ENCODE results near the gene ACTL9. TPM values are rescaled to one million over a fixed set of nuclear protein-coding genes. Genes with fewer than 3 reads are reported as not detected.

ACTL9 gene, protein sequence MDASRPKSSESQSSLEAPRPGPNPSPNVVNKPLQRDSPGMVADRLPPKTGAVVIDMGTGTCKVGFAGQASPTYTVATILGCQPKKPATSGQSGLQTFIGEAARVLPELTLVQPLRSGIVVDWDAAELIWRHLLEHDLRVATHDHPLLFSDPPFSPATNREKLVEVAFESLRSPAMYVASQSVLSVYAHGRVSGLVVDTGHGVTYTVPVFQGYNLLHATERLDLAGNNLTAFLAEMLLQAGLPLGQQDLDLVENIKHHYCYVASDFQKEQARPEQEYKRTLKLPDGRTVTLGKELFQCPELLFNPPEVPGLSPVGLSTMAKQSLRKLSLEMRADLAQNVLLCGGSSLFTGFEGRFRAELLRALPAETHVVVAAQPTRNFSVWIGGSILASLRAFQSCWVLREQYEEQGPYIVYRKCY
- not detected in 2 replicates for total RNA-seq (2013; cell fraction: nucleolus; rRNA removed)
- total RNA-seq (2014; rRNA removed) (not detected in 2 replicates), total RNA-seq (2014; rRNA removed; fragmentation: Illumina TruSeq; extraction: Trizol) (not detected in 2 replicates), total RNA-seq (2021) (not detected in 2 replicates), polyA plus RNA-seq (2011; rRNA removed) (not detected in 2 replicates), polyA plus RNA-seq (2014; fragmentation: Illumina TruSeq; extraction: Trizol) (not detected in 2 replicates), polyA plus RNA-seq (2014; fragmentation: Nextera tagmentation; extraction: Ambion mirVana) (not detected), polyA plus RNA-seq (2014; rRNA removed) (not detected in 2 replicates), polyA plus RNA-seq (2016; fragmentation: Nextera tagmentation; extraction: Ambion mirVana) (not detected), polyA minus RNA-seq (2011; rRNA and poly(A)+ RNA removed) (not detected in 2 replicates), Bru-seq, nascent RNA (not detected), BruChase-seq, experiment 1, labeled RNA remaining after a 6-hour chase (not detected), BruChase-seq, experiment 2, labeled RNA remaining after a 2-hour chase (not detected)
- not detected for polyA plus RNA-seq (2011; ENCODE audit: low read depth)
- polyA plus RNA-seq (2011; cell fraction: cytosol; rRNA removed) = not detected in 2 replicates
- not detected in 2 replicates for polyA plus RNA-seq (2011; cell fraction: nucleus; rRNA removed)
- polyA plus RNA-seq (2012) = not detected in 2 replicates
- not detected in 2 replicates for polyA minus RNA-seq (2011; cell fraction: cytosol; rRNA and poly(A)+ RNA removed)
- not detected in 2 replicates for polyA minus RNA-seq (2011; cell fraction: nucleus; rRNA and poly(A)+ RNA removed)
- long read RNA-seq, experiment 1 = 0 reads
- long read RNA-seq, experiment 2 = 0 reads

GRCh38 chr19:8698433-8699063, at the start of gene ACTL9:
ACTL9 (minus strand) TSS chr19:8698795; CDS start chr19:8698701, 94 bp downstream.
- ChIA-PET RAD21 (ENCODE audit: unreplicated experiment) (no interaction called here), POLR2A (no interaction called here), CTCF (no interaction called here), SMC1A (ENCODE audit: uncharacterized antibody, unreplicated experiment) (no interaction called here)
- Histone ChIP-seq H4K20me1 (ENCODE audit: control insufficient read depth, insufficient read depth) (no peaks in the 10 kb centered on the region), H3K27ac (ENCODE audit: control insufficient read depth, insufficient read depth) (no peak within 1 kb of the TSS), H3K4me1 (ENCODE audit: control insufficient read depth, insufficient read depth, low read length) (no peaks in the 10 kb centered on the region), H2AFZ (ENCODE audit: control insufficient read depth, low read depth, low read length) (no peak within 1 kb of the TSS), H3K36me3 (ENCODE audit: control insufficient read depth in 2 of 2, insufficient read depth in 2 of 2, low read length in 1 of 2) (no peaks in the 10 kb centered on the region), H3K79me2 (ENCODE audit: control insufficient read depth, insufficient read depth, low read length) (no peaks in the 10 kb centered on the region), H3K27me3 (replicated peaks in 1 of 2; ENCODE audit: control insufficient read depth in 2 of 2, insufficient read depth in 2 of 2, low read length in 1 of 2) (no peaks in the 10 kb centered on the region), H3K4me3 (no peak within 1 kb of the TSS), H3K9me3 (replicated peaks; ENCODE audit: control insufficient read depth, insufficient read depth, low read length) (no peaks in the 10 kb centered on the region; the same call in 2 of the 3 replicates), H3K4me2 (ENCODE audit: control insufficient read depth, insufficient read depth) (no peak within 1 kb of the TSS), H3K9ac (ENCODE audit: control insufficient read depth, insufficient read depth, low read length) (no peak within 1 kb of the TSS)
- ATAC-seq (no peak), DNase-seq (ENCODE audit: low read depth, low spot score) (no peak), FAIRE-seq (no peak)
- WGBS (ENCODE audit: insufficient coverage, insufficient replicate concordance, low lambda C conversion rate, missing lambda C conversion rate) = 68% methylated on average over 20 of the region's 23 CpGs
- in situ Hi-C loops (cut with MboI) = no loop called here
- intact Hi-C loops (cut with micrococcal nuclease; ENCODE audit: unreplicated experiment) = no loop called here
- BruUV-seq (replicated peaks) = no TSS peak
- TF ChIP-seq ESRRA (IDR thresholded peaks at IDR 0.05; ENCODE audit: low read length) = no peak
- TF ChIP-seq, protein P1, sequence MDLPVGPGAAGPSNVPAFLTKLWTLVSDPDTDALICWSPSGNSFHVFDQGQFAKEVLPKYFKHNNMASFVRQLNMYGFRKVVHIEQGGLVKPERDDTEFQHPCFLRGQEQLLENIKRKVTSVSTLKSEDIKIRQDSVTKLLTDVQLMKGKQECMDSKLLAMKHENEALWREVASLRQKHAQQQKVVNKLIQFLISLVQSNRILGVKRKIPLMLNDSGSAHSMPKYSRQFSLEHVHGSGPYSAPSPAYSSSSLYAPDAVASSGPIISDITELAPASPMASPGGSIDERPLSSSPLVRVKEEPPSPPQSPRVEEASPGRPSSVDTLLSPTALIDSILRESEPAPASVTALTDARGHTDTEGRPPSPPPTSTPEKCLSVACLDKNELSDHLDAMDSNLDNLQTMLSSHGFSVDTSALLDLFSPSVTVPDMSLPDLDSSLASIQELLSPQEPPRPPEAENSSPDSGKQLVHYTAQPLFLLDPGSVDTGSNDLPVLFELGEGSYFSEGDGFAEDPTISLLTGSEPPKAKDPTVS (IDR thresholded peaks at IDR 0.05; ENCODE audit: low read depth, low read length) = no peak
- TF ChIP-seq IKZF2 (IDR thresholded peaks at IDR 0.05) = no peak
- no peak for TF ChIP-seq EZH2 (IDR thresholded peaks at IDR 0.05; ENCODE audit: borderline replicate concordance, control insufficient read depth, low read depth, low read length)
- no peak for TF ChIP-seq ZNF384 (IDR thresholded peaks at IDR 0.05; ENCODE audit: borderline replicate concordance, low read depth, low read length)
- TF ChIP-seq HDAC6 (IDR thresholded peaks at IDR 0.05; ENCODE audit: unreplicated experiment) = no peak
- no peak for TF ChIP-seq CREB1 (IDR thresholded peaks at IDR 0.05; ENCODE audit: low read depth)
- no peak for TF ChIP-seq CBFB (IDR thresholded peaks at IDR 0.05; ENCODE audit: low read depth)
- no peak for TF ChIP-seq BMI1 (IDR thresholded peaks at IDR 0.05; ENCODE audit: borderline replicate concordance)
- no peak for TF ChIP-seq SMC3 (IDR thresholded peaks at IDR 0.05; ENCODE audit: borderline replicate concordance, low read length)
- no peak for TF ChIP-seq TCF12 (IDR thresholded peaks at IDR 0.05; ENCODE audit: low read depth, low read length)
- TF ChIP-seq ATF7 (IDR thresholded peaks at IDR 0.05; ENCODE audit: low read depth) = no peak
- TF ChIP-seq STAT3 (IDR thresholded peaks at IDR 0.05; ENCODE audit: low read depth, low read length) = no peak
- no peak for TF ChIP-seq RUNX3 (IDR thresholded peaks at IDR 0.05; ENCODE audit: low read length)
- no peak for TF ChIP-seq PAX5 (IDR thresholded peaks at IDR 0.05; ENCODE audit: borderline replicate concordance, low read depth, low read length)
- TF ChIP-seq CBX3 (IDR thresholded peaks at IDR 0.05; ENCODE audit: borderline replicate concordance, low read depth) = no peak

All from GM12878 (cell line).